Esophagus muscularis mucosa (tissue), 4 donors: Measurements from ENCODE around the gene TRAPPC6A.

ENCODE experiments used
- EP300 ChIP-seq: sonication (generic); formaldehyde crosslinking; IDR thresholded peaks from one replicate; pipeline ENCODE4 v1.6.1; 2017; ENCODE audit warnings: antibody characterized with exemption
- POLR2A ChIP-seq: fragments of 450-650 bp; IDR thresholded peaks from one replicate; pipeline ENCODE4 v1.6.1; 2017; ENCODE audit warnings: antibody characterized with exemption, moderate library complexity, mild to moderate bottlenecking, low read depth
- POLR2AphosphoS5 ChIP-seq, 2 donors: sonication (generic); formaldehyde crosslinking; IDR thresholded peaks; one replicate each; pipeline ENCODE4 v1.6.1; 2017; ENCODE audit warnings: antibody characterized with exemption in 2 of 2
- TF ChIP-seq, protein P1 (sequence below), 3 experiments: fragments of 200-600 bp in 2 of 3; fragments of 450-650 bp in 1 of 3; sonication (generic) in 2 of 3; IDR thresholded peaks; one replicate each; pipeline ENCODE4 v1.5.1; 2017 to 2019; ENCODE audit warnings: antibody characterized with exemption in 3 of 3, mild to moderate bottlenecking in 2 of 3, moderate library complexity in 1 of 3

DNA sequence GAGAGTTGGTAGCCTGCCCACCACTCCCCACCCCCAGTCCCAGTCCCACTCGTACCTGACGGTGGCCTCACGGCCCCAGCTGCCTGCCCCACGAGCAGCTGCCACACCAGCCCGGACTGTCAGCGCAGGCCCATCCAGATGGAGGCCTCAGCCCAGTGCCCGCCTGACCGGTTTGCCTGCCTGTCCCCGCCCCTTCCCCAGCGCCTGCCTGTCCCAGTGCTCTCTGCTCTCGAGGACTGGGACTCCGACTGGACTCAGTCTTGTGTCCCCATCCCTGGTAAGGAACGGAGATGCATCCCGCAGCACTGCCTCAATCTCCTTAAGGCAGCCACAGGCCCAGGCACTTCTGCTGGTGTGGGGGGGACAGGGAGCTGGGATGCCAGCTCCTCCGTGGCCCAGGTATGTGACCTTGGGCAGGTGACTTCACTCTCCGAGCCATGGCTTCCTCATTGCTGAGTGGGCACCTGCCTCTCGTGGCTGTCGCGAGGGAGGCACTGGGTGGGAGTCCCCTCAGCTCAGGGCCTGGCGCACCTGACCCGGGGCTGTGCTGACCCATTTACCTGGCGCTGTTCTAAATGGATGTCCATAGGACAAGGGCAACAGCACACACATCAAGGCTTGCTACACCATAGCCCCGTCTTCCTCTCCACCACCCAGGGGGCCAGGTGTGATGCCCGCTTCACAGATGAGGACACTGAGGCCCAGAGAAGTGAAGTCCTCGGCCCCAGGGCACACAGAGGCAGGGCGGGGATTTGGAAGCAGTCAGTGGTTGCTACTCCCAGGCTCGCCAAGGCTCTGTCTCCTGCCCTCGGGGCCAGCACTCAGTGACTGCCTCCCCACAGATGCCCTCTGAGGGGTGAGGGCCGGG is 16.9 kb downstream of the TRAPPC6A start, which contains the start of gene NKPD1:
- TF ChIP-seq, protein P1, sequence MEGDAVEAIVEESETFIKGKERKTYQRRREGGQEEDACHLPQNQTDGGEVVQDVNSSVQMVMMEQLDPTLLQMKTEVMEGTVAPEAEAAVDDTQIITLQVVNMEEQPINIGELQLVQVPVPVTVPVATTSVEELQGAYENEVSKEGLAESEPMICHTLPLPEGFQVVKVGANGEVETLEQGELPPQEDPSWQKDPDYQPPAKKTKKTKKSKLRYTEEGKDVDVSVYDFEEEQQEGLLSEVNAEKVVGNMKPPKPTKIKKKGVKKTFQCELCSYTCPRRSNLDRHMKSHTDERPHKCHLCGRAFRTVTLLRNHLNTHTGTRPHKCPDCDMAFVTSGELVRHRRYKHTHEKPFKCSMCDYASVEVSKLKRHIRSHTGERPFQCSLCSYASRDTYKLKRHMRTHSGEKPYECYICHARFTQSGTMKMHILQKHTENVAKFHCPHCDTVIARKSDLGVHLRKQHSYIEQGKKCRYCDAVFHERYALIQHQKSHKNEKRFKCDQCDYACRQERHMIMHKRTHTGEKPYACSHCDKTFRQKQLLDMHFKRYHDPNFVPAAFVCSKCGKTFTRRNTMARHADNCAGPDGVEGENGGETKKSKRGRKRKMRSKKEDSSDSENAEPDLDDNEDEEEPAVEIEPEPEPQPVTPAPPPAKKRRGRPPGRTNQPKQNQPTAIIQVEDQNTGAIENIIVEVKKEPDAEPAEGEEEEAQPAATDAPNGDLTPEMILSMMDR (IDR thresholded peaks at IDR 0.05), result no peak
- TF ChIP-seq POLR2AphosphoS5 (IDR thresholded peaks at IDR 0.05) (no peak), POLR2A (no peak), EP300 (no peak)
